ENCODE measurements around the gene BMAL2. TPM values are rescaled to one million over a fixed set of nuclear protein-coding genes. Genes with fewer than 3 reads are reported as not detected.

The BMAL2 gene
- total RNA-seq, 1 experiment from 2014 or later, result 16.2 TPM

DNA sequence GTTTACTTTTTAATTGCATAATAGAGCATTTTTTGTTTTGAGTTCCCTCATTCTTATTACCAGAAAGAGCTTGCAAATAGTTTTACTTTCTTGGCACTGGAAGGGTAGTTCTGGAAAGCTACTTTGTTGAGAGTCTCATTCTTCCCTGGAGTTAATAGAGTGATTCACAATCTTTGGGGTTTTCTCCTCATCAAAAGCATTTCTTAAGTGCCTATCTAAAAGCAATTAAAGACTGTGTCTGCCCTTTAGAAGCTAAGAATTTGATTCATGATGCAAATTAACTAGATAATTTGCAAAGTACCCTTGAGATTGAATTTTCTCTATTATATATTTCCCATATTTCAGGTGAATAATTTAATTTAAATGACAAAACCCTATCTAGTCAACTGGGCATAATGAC is 8.1 kb upstream of the BMAL2 start:
- Mint-ChIP-seq H3K4me1 (peaks cover 7% of the 10 kb centered on the region), H3K36me3 (peaks cover 4% of the 10 kb centered on the region; the same call in 1 of the 2 replicates), H3K9me3 (no peaks in the 10 kb centered on the region), H3K4me3 (no peak overlapping the region), H3K27me3 (ENCODE audit: low read depth) (no peaks in the 10 kb centered on the region), H3K27ac (no peak overlapping the region)
- TF ChIP-seq, protein P1, sequence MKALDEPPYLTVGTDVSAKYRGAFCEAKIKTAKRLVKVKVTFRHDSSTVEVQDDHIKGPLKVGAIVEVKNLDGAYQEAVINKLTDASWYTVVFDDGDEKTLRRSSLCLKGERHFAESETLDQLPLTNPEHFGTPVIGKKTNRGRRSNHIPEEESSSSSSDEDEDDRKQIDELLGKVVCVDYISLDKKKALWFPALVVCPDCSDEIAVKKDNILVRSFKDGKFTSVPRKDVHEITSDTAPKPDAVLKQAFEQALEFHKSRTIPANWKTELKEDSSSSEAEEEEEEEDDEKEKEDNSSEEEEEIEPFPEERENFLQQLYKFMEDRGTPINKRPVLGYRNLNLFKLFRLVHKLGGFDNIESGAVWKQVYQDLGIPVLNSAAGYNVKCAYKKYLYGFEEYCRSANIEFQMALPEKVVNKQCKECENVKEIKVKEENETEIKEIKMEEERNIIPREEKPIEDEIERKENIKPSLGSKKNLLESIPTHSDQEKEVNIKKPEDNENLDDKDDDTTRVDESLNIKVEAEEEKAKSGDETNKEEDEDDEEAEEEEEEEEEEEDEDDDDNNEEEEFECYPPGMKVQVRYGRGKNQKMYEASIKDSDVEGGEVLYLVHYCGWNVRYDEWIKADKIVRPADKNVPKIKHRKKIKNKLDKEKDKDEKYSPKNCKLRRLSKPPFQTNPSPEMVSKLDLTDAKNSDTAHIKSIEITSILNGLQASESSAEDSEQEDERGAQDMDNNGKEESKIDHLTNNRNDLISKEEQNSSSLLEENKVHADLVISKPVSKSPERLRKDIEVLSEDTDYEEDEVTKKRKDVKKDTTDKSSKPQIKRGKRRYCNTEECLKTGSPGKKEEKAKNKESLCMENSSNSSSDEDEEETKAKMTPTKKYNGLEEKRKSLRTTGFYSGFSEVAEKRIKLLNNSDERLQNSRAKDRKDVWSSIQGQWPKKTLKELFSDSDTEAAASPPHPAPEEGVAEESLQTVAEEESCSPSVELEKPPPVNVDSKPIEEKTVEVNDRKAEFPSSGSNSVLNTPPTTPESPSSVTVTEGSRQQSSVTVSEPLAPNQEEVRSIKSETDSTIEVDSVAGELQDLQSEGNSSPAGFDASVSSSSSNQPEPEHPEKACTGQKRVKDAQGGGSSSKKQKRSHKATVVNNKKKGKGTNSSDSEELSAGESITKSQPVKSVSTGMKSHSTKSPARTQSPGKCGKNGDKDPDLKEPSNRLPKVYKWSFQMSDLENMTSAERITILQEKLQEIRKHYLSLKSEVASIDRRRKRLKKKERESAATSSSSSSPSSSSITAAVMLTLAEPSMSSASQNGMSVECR (CRISPR knock-in tag; IDR thresholded peaks at IDR 0.05; ENCODE audit: borderline replicate concordance), result no peak
- TF ChIP-seq, protein P2, sequence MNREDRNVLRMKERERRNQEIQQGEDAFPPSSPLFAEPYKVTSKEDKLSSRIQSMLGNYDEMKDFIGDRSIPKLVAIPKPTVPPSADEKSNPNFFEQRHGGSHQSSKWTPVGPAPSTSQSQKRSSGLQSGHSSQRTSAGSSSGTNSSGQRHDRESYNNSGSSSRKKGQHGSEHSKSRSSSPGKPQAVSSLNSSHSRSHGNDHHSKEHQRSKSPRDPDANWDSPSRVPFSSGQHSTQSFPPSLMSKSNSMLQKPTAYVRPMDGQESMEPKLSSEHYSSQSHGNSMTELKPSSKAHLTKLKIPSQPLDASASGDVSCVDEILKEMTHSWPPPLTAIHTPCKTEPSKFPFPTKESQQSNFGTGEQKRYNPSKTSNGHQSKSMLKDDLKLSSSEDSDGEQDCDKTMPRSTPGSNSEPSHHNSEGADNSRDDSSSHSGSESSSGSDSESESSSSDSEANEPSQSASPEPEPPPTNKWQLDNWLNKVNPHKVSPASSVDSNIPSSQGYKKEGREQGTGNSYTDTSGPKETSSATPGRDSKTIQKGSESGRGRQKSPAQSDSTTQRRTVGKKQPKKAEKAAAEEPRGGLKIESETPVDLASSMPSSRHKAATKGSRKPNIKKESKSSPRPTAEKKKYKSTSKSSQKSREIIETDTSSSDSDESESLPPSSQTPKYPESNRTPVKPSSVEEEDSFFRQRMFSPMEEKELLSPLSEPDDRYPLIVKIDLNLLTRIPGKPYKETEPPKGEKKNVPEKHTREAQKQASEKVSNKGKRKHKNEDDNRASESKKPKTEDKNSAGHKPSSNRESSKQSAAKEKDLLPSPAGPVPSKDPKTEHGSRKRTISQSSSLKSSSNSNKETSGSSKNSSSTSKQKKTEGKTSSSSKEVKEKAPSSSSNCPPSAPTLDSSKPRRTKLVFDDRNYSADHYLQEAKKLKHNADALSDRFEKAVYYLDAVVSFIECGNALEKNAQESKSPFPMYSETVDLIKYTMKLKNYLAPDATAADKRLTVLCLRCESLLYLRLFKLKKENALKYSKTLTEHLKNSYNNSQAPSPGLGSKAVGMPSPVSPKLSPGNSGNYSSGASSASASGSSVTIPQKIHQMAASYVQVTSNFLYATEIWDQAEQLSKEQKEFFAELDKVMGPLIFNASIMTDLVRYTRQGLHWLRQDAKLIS (CRISPR knock-in tag; IDR thresholded peaks at IDR 0.05; ENCODE audit: borderline replicate concordance), result no peak
- TF ChIP-seq FOXJ3 (CRISPR knock-in tag; IDR thresholded peaks at IDR 0.05; ENCODE audit: borderline replicate concordance), result no peak
- TF ChIP-seq TCF7 (CRISPR knock-in tag; IDR thresholded peaks at IDR 0.05; ENCODE audit: low read depth), result no peak
- TF ChIP-seq GRHL2 (CRISPR knock-in tag; IDR thresholded peaks at IDR 0.05; ENCODE audit: insufficient replicate concordance, severe bottlenecking), result no peak
- TF ChIP-seq, protein P3, sequence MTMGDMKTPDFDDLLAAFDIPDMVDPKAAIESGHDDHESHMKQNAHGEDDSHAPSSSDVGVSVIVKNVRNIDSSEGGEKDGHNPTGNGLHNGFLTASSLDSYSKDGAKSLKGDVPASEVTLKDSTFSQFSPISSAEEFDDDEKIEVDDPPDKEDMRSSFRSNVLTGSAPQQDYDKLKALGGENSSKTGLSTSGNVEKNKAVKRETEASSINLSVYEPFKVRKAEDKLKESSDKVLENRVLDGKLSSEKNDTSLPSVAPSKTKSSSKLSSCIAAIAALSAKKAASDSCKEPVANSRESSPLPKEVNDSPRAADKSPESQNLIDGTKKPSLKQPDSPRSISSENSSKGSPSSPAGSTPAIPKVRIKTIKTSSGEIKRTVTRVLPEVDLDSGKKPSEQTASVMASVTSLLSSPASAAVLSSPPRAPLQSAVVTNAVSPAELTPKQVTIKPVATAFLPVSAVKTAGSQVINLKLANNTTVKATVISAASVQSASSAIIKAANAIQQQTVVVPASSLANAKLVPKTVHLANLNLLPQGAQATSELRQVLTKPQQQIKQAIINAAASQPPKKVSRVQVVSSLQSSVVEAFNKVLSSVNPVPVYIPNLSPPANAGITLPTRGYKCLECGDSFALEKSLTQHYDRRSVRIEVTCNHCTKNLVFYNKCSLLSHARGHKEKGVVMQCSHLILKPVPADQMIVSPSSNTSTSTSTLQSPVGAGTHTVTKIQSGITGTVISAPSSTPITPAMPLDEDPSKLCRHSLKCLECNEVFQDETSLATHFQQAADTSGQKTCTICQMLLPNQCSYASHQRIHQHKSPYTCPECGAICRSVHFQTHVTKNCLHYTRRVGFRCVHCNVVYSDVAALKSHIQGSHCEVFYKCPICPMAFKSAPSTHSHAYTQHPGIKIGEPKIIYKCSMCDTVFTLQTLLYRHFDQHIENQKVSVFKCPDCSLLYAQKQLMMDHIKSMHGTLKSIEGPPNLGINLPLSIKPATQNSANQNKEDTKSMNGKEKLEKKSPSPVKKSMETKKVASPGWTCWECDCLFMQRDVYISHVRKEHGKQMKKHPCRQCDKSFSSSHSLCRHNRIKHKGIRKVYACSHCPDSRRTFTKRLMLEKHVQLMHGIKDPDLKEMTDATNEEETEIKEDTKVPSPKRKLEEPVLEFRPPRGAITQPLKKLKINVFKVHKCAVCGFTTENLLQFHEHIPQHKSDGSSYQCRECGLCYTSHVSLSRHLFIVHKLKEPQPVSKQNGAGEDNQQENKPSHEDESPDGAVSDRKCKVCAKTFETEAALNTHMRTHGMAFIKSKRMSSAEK (CRISPR knock-in tag; IDR thresholded peaks at IDR 0.05; ENCODE audit: borderline replicate concordance), result no peak
- TF ChIP-seq RORB (CRISPR knock-in tag; IDR thresholded peaks at IDR 0.05), result no peak
- TF ChIP-seq ESRRA (CRISPR knock-in tag; IDR thresholded peaks at IDR 0.05; ENCODE audit: borderline replicate concordance), result no peak
- ChIA-PET CTCF (no interaction called here), POLR2A (no interaction called here)
- DNase-seq (ENCODE audit: low spot score), result no peak
- no peak for ATAC-seq

DNA sequence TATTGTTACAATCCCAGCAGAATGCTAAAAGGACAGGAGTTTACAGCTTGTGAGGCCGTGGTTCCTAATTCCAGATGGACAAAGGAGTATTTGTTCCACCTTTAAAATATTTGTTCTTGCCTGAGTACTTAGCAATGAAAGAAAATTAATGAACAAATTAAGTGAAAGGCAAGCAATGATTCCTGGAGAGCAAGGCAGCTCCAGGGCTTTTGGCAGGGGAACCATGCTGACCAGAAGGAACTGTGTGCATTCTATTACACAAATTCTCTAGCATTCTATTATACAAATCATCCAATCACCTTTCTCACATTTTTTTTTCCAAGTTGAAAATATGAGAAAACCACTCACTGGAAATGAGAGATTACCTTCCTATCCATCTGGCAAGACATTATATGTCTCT is 1.8 kb upstream of the BMAL2 start:
- H3K27me3 Mint-ChIP-seq (ENCODE audit: low read depth), result peaks cover 33% of the 10 kb centered on the region
- H3K4me1 Mint-ChIP-seq, result peaks cover 19% of the 10 kb centered on the region
- H3K27ac Mint-ChIP-seq, result no peak overlapping the region
- DNase-seq (ENCODE audit: low spot score) (no peak), ATAC-seq (no peak)
- no peaks in the 10 kb centered on the region for H3K9me3 Mint-ChIP-seq
- TF ChIP-seq ZNF121 (CRISPR knock-in tag; IDR thresholded peaks at IDR 0.05), result no peak
- no peak for TF ChIP-seq TP53 (CRISPR knock-in tag; IDR thresholded peaks at IDR 0.05)
- no peak for TF ChIP-seq JUN (CRISPR knock-in tag; IDR thresholded peaks at IDR 0.05)
- TF ChIP-seq CREM (CRISPR knock-in tag; IDR thresholded peaks at IDR 0.05), result no peak
- TF ChIP-seq, protein P4, sequence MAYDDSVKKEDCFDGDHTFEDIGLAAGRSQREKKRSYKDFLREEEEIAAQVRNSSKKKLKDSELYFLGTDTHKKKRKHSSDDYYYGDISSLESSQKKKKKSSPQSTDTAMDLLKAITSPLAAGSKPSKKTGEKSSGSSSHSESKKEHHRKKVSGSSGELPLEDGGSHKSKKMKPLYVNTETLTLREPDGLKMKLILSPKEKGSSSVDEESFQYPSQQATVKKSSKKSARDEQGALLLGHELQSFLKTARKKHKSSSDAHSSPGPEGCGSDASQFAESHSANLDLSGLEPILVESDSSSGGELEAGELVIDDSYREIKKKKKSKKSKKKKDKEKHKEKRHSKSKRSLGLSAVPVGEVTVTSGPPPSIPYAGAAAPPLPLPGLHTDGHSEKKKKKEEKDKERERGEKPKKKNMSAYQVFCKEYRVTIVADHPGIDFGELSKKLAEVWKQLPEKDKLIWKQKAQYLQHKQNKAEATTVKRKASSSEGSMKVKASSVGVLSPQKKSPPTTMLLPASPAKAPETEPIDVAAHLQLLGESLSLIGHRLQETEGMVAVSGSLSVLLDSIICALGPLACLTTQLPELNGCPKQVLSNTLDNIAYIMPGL (CRISPR knock-in tag; IDR thresholded peaks at IDR 0.05), result no peak
- TF ChIP-seq, protein P5, sequence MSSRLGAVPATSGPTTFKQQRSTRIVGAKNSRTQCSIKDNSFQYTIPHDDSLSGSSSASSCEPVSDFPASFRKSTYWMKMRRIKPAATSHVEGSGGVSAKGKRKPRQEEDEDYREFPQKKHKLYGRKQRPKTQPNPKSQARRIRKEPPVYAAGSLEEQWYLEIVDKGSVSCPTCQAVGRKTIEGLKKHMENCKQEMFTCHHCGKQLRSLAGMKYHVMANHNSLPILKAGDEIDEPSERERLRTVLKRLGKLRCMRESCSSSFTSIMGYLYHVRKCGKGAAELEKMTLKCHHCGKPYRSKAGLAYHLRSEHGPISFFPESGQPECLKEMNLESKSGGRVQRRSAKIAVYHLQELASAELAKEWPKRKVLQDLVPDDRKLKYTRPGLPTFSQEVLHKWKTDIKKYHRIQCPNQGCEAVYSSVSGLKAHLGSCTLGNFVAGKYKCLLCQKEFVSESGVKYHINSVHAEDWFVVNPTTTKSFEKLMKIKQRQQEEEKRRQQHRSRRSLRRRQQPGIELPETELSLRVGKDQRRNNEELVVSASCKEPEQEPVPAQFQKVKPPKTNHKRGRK (CRISPR knock-in tag; IDR thresholded peaks at IDR 0.05; ENCODE audit: borderline replicate concordance), result no peak
- TF ChIP-seq FOXJ3 (CRISPR knock-in tag; IDR thresholded peaks at IDR 0.05; ENCODE audit: borderline replicate concordance), result no peak
- TF ChIP-seq PRRX2 (CRISPR knock-in tag; IDR thresholded peaks at IDR 0.05), result no peak
- TF ChIP-seq, protein P6, sequence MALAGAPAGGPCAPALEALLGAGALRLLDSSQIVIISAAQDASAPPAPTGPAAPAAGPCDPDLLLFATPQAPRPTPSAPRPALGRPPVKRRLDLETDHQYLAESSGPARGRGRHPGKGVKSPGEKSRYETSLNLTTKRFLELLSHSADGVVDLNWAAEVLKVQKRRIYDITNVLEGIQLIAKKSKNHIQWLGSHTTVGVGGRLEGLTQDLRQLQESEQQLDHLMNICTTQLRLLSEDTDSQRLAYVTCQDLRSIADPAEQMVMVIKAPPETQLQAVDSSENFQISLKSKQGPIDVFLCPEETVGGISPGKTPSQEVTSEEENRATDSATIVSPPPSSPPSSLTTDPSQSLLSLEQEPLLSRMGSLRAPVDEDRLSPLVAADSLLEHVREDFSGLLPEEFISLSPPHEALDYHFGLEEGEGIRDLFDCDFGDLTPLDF (CRISPR knock-in tag; IDR thresholded peaks at IDR 0.05), result no peak
- POLR2A ChIA-PET, result no interaction called here
- H3K4me3 Mint-ChIP-seq, result no peak overlapping the region
- CTCF ChIA-PET, result no interaction called here
- H3K36me3 Mint-ChIP-seq, result no peaks in the 10 kb centered on the region

Data from WTC11 (cell line).